Stimulated activated CD4-positive, alpha-beta T cell treated with anti-CD3 and anti-CD28 coated beads, Interleukin-12 subunit alpha, Interleukin-12 subunit beta, amount 100 ng/mL, for 4 hours (primary cell): ENCODE data around the gene SERPINB11.
"Not testable (repeated sequence)": the region's sequence is repeated elsewhere in the genome, so short reads cannot be mapped to it uniquely, and the experiment has no call there.

Experiments
- DNase-seq: peaks from one replicate; pipeline ENCODE4 v3.0.0-alpha.2; 2020

The SERPINB11 gene

DNA sequence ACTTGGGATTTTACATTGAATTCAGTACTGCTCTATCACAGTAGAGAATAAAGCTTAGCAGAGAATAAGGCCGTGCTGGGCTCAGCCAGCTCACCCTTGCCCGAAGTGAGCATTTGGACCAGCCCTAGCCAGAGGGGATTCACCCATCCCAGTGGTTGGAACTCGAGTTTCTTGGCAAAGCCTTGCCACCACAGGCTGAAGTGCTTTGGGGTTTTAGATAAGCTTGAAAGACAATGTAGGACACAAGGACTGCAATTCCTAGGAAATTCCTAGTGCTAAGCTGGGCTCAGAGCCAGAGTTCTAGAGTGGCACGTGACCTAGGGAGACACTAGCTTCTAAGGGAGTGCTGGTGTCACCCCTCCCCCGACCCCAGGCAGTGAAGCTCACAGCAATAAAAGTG lies 28.0 kb downstream of the SERPINB11 start:
- no peak for DNase-seq

DNA sequence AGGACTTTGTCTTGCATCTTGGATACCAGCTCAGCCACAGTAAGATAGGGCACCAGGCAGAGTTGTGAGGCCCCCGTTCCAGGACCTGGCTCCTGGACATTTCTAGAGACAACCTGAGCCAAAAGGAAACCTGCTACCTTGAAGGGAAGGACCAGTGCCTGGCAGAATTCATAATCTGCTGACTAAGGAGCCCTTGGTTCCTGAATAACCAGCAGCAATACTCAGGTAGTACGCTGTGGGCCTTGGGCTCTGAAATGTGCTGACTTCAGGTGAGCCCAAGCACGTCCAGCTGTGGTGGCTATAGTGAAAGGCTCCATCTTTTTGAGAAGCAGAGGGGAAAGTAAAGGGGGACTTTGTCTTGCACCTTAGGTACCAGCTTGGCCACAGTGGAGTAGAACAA lies 28.5 kb downstream of the SERPINB11 start:
- DNase-seq, result no peak

DNA sequence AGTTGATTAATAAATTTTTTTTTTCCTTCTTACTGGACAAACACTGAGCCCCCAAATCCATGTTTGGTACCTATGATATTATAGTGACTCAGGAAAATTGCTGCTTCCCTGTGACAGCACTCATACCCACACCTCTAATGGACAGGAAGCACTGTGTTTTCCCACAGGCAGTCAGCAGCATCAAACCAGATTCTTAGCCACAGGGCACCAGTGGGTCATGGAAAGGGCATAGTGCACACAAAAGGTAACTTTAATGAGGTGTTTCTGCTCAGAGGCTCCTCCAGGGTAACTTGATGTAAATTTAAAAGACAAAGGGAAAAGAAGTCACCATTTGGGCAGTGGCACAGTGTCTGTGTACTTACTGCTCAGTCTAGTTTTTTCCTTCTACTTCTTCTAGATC lies 34.1 kb downstream of the SERPINB11 start:
- no peak for DNase-seq

DNA sequence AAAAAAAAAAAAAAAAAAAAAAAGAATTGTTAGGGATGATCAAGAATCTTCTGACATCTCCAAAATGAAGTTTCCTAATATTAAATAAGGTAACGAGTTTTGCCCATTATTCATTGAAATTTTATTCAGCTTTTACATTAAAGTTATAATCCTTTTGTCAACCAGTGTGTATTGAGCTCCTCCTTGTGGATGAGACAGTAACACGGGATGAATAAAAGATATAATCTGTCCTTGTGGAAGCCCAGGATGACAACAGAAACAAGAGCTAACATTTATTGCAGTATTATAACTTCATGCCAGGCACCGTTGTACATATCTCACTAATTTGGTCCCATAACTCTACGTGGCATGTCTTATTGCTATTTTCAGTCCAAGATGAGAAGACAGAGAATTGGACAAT lies 39.0 kb downstream of the SERPINB11 start:
- DNase-seq, result no peak

DNA sequence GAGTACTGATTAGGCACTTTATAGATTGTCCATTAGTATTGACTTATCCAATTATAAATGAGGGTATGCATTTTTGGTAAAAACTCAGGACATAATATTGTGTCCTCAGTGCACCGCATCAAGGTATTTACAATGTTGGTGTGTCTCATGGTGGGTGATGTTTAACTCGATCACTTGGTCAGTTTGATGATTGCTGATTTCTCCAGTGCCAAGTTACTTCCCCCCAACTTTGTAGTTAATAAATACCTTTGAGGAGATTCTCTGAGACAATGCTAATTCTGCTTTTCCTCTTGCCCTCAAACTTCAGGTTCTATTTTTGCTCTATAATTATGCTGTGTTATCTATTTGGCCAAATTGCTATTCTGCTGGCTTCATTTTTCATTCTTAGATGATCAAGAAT lies 44.2 kb downstream of the SERPINB11 start:
- no peak for DNase-seq

- no peak for DNase-seq
Observed at GRCh38 chr18:63749489-63749888, 46.7 kb downstream of the SERPINB11 start.

DNA sequence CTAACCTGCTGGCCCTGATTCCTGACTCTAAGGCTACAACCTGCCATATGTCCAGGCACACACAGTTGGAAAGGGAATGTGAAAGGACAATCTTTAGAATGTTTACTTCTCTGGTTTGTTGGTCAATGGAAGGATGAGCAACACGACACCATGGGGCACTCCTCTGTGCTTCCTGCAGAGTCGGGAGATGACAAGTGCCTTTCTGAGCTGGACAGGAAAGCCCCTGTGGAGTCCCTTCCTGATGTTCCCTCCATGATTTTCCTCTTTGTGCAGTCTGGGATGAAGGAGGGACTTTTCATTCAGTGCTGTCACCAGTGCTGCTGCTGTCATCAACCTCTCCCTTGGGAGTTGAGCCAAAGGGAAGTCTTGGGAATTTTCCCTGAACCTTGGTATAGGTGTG lies 49.9 kb downstream of the SERPINB11 start:
- no peak for DNase-seq

GRCh38 chr18:63753676-63754075 lies 50.9 kb downstream of the SERPINB11 start:
- no peak for DNase-seq

DNA sequence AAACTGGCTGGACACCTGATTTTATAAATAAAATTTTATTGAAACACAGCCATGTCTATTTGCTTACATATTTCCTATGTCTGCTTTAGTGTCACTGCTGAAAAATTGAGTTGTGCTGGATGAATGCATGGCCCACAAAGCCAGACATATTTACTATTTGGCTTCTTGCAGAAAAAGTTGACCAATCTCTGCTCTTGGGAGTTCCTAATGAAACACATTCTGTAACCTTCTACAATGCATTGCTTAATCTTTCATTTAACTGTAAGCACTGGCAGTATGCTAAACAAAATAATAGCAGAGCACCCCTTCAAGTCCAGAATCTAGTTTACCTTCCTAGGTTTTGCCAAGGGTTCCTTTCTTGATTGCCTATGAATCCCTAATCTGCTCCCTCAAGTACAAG lies 54.8 kb downstream of the SERPINB11 start:
- no peak for DNase-seq

DNA sequence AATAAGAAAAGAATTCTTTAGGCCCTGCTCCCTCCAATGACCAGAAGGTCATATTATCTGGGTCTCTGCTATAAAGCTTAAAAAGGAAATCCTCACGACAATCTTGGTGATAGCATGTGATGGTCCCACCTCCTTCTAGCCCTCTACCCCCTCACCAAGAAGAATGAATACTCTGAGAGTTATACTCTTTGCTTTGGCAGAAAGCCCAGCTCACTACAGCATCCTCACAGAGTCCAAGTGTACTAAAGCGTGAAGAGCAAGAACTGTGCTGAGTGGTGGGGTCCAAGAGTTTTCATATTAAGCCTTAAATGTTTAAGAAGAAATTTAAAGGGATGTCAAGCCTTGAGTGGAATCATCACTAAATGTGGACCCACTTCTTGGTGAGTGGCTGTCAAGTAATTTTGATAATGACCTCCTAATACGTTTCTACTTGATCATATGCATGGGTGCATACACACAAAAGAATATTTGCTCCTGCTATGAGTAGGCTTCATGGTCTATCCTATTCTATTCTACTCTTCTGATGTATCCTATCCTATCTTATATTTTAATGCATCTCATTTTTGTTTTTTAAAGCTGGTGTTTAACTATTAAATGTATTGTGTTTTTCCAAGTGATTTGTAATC lies 56.0 kb downstream of the SERPINB11 start:
- no peak for DNase-seq

GRCh38 chr18:63759786-63760185 lies 57.0 kb downstream of the SERPINB11 start:
- not testable (repeated sequence) for DNase-seq

DNA sequence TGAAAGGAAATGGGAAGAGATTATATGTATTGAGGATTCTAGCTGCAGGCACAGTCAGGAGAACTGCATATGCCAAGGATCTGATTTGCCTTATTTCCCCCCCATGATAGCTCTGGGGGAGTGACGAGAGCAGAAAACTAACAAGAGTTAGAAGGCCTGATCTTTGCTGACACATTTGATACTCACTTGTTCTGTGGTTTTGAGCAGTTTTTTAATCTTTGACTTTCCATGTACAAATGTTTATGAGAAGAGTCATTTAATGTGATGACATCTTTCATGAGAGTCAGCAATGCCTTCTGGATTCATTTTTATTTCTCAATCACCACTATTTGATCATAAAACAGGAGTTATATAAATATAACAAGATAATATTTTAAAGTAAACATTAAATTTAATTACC lies 59.8 kb downstream of the SERPINB11 start:
- no peak for DNase-seq

DNA sequence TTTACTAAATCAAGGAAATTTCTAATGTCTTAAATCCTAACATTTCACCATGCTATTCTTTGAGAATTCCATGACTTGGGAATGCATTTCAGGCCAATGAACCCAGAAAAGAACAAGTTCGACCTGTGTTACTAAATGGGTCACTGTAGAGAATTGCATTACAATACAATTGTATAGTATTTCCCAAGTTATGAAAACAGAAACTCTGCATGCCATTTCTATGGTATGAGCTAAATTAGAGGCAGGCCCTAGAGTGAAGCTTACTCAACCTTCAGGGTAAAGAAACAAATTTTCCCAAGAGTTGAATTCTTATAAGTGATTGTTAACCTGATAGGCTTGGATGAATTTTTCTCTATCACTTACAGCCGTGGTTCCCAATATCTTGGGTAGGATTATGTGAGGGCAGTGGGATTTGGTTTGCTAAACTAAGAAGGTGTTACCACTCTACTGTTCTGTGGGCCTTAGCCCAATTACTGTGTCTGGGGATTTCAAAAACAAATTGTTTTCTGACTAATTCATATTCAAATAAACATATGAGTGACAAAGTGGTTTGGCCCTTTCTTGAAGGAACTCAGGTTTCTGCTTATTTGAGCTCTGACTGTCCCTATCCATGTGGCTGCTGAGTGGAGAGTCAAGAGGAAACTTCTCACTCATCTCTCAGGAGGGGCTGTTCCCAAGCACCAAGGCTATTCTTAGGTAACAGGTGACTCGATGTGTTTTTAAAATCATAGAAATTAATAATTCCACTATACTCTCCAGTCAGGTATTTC lies 61.3 kb downstream of the SERPINB11 start:
- DNase-seq, result no peak

DNA sequence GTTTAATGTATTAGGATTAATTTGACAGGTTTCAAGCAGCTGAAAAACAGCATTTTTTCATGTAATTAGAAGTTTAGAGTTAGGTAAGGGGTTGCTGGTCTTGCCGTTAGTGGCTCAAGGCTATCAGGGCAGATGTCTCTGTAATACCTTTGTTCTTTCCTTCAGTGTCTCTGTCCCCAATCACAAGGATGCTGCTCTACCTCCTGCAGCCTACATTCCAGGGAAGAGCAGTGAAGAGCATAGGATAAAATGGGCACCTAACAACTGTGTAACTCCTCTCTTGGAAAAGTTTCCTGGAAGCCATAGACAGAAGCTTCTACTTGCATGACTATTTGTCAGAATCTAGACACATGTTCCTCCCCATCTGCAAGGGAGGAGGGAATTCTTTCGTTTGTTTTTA lies 63.1 kb downstream of the SERPINB11 start:
- no peak for DNase-seq
